Ramos (cell line): ENCODE measurements around the gene MAP3K5.
"Not testable (repeated sequence)": the region's sequence is repeated elsewhere in the genome, so short reads cannot be mapped to it uniquely, and the experiment has no call there.

Source experiments
- in situ Hi-C: fragments of 300-500 bp; cut with MboI; formaldehyde crosslinking; loops from one replicate; pipeline ENCODE4 v1.14.3; 2022; ENCODE audit warnings: low sequenced_read_pairs; ENCODE audit not compliant: unreplicated experiment

The MAP3K5 gene, protein sequence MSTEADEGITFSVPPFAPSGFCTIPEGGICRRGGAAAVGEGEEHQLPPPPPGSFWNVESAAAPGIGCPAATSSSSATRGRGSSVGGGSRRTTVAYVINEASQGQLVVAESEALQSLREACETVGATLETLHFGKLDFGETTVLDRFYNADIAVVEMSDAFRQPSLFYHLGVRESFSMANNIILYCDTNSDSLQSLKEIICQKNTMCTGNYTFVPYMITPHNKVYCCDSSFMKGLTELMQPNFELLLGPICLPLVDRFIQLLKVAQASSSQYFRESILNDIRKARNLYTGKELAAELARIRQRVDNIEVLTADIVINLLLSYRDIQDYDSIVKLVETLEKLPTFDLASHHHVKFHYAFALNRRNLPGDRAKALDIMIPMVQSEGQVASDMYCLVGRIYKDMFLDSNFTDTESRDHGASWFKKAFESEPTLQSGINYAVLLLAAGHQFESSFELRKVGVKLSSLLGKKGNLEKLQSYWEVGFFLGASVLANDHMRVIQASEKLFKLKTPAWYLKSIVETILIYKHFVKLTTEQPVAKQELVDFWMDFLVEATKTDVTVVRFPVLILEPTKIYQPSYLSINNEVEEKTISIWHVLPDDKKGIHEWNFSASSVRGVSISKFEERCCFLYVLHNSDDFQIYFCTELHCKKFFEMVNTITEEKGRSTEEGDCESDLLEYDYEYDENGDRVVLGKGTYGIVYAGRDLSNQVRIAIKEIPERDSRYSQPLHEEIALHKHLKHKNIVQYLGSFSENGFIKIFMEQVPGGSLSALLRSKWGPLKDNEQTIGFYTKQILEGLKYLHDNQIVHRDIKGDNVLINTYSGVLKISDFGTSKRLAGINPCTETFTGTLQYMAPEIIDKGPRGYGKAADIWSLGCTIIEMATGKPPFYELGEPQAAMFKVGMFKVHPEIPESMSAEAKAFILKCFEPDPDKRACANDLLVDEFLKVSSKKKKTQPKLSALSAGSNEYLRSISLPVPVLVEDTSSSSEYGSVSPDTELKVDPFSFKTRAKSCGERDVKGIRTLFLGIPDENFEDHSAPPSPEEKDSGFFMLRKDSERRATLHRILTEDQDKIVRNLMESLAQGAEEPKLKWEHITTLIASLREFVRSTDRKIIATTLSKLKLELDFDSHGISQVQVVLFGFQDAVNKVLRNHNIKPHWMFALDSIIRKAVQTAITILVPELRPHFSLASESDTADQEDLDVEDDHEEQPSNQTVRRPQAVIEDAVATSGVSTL (N-terminal part only)

DNA sequence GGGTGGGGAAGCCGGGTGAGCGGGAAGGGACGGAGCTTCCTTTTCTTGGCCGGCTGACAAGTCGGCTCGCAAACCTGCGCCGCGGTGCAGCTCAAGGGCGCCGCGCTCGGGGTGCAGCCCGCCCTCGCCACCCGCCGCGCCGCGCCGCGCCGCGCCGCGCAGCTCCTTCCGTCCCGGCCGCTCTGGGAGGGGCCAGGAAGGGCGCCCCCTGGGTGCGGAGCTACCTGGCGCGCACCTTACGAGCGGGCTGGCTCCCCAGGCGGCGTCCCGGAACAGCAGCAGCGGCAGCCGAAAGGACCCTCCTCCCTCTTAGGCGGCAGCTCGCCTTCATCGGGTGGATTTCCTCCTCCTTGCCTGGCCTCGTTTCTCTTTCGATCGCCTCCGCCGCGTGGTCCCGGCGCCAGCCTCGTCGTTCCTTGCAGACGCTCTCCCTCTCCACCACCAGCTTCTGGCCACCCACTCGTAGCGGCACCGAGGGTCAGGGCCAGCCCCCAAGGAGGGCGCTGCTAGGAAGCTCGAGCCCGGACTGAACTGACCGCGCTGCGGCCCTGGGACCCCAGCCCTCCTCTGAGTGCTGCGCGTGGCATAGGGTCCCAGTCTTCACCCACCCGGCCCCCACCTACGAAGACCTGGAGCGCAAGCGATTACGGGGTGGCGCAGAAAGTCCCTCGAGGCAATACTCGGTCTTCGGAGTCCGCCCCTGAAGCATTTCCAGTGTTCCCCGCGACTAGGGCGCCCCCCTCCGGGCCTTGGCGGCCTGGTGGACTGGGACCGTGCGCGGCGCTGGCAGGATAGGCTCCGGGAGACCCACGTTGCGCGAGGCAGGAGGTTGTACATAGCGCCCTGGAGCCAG lies at the start of gene MAP3K5:
MAP3K5 (minus strand) TSS at position 68 of the 853 bp plus-strand sequence. CDS start 320 bp downstream, outside the sequence.
- in situ Hi-C loops: loop anchor here (5.0 kb wide), 1 partner anchor 150 kb away; no protein-coding TSS in a partner anchor

- in situ Hi-C loops: no loop called here
These were observed 48.2 kb upstream of the MAP3K5 start for GRCh38 chr6:136840276-136841001.

DNA sequence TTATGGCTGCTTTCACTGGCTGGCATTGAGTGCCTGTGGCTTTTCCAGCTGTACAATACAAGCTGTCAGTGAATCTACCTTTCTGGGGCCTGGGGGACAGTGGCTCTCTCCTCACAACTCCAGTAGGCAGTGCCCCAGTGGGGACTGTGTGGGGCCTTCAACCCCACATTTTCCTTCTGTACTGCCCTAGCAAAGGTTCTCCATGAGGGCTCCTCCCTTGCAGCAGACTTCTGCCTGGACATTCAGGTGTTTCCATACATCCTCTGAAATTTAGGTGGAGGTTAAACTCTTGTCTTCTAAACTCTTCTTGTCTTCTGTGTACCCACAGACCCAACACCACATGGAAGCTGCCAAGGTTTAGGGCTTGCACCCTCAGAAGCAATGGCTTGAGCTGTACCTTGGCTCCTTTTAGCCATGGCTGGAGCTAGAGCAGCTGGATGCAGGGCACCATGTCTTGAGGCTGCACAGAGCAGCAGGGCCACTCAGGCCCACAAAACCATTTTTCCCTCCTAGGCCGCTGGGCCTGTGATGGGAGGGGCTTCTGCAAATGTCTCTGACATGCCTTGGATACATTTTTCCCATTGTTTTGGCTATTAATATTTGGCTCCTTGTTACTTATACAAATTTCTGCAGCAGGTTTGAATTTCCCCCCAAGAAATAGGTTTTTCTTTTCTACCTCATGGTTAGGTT lies 39.7 kb upstream of the MAP3K5 start:
- in situ Hi-C loops: no loop called here

DNA sequence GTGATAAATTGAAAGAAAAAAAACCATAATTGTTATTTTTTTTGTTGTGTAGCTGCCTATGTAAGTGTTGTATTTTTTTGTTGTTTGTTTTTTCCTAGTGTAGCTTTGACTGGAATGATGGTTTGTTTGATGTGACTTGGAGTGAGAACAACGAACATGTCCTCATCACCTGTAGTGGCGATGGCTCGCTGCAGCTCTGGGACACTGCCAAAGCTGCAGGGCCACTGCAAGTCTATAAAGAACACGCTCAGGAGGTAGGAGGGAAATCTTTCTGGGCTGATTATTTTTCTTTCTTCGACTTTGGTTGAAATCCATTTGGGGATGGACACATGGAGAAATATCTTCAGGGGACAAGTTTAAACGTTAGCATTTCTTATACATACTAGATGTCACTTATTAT lies 33.9 kb upstream of the MAP3K5 start:
- in situ Hi-C loops: no loop called here

- in situ Hi-C loops: no loop called here
These were observed 30.9 kb upstream of the MAP3K5 start for GRCh38 chr6:136823128-136823660.

- in situ Hi-C loops: no loop called here
These were observed 30.3 kb upstream of the MAP3K5 start, which contains the start of gene PEX7 for GRCh38 chr6:136822376-136823127. PEX7 (plus strand) TSS chr6:136822592; CDS start chr6:136822666, 74 bp downstream.

GRCh38 chr6:136822046-136822375 lies 29.7 kb upstream of the MAP3K5 start:
- in situ Hi-C loops: no loop called here

DNA sequence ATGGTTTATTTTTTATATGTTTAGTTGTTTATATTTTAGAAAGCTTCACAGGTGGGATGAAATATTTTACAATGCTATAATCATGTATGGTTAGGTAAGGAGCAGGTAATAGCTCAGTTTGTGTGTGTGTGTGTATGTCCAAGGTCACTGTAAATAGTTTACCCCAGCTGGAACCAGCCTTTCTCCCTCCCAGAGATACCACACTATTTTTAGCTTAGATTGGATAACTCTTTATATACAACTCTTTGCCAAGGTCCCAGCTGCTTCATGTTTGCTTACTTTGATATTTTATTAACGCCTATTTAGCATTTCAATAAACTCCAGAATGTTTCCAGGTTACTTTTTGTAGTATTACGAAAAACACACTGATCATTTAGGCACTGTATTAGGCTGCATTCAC lies 28.3 kb upstream of the MAP3K5 start:
- in situ Hi-C loops: no loop called here

DNA sequence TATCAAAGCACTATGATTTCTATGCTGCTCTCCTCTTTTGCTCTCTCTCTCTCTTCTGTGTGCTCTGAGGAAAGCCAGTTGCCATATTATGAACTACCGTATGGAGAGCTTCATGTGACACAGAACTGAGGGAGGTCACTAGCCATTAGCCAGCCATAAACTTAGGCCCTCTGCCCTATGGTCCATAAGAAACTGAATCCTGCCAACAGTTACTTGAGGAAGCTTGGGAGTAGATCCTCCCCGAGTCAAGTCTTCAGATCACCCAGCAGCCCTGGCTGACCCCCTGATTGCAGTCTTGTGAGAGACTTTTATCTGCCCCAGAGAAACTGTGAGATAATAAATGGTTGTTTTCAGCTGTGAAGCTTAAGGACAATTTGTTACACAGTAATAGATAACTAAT lies 24.4 kb upstream of the MAP3K5 start:
- in situ Hi-C loops: no loop called here

- in situ Hi-C loops: not testable (repeated sequence)
These were observed 23.3 kb upstream of the MAP3K5 start for GRCh38 chr6:136815608-136816007.

- in situ Hi-C loops: no loop called here
These were observed 19.9 kb upstream of the MAP3K5 start for GRCh38 chr6:136812174-136812573.

DNA sequence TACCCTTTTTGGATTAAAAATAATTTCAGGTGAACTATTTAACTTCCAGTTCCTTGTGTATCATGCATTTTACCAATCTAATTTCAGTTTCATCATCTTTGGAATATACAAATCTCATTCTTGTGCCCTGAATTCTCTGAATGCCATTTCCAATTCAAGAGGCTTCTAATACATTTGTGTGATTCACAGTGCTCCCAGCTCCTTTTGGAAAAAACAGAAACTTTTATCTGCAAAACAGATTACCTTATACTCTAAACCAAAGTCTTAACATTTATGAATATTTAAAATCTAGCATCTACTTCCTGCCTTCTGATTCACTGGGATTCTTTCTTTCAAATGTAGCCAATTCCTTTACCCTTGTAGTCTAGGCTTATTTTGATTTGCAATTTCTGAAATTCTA lies 19.0 kb upstream of the MAP3K5 start:
- in situ Hi-C loops: no loop called here

GRCh38 chr6:136809091-136809860 lies 17.0 kb upstream of the MAP3K5 start:
- in situ Hi-C loops: no loop called here

DNA sequence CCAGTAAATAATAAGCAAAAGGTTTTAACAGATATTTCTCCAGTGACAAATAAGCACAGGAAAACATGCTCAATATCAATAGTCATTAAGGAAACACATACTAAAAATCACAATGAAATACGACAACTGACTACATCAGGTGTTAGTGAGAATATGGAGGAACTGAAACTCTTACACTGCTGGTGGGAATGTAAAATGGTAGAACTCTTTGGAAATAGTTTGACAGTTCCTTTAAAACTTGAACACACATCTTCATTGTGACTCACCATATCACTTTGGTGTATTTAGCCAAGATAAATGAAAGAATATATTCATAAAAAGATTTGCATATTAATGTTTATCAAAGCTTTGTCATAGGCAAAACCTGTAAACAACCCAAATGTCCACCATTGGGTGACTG lies 11.3 kb upstream of the MAP3K5 start:
- in situ Hi-C loops: no loop called here

DNA sequence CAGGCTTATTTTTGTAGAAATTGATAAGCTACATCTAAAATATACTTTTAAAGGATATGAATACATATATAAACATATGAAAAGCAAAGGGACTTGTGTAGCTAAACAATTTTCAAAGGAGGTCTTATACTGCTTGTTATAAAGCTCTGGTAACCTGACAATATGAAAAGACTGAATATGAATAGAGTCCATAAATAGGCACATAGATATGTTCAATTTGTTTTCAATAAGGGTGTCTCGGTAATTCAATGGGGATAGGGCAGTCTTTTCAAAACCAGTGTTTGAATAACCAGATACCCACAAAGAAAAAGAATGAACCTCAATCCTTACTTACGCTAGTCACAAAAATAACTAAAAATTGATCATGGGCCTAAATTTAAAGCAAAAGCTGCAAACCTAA lies 9.3 kb upstream of the MAP3K5 start:
- in situ Hi-C loops: no loop called here

GRCh38 chr6:136798044-136798443 lies 5.8 kb upstream of the MAP3K5 start:
- in situ Hi-C loops: no loop called here

GRCh38 chr6:136795996-136796395 lies 3.7 kb upstream of the MAP3K5 start:
- in situ Hi-C loops: no loop called here
